H9 (cell line): ENCODE results near the gene RGS5. TPM values are rescaled to one million over a fixed set of nuclear protein-coding genes. Genes with fewer than 3 reads are reported as not detected.

Source experiments
- DNase-seq: peaks from one replicate; pipeline ENCODE4 v3.0.0-alpha.2; 2017
- H2AFZ ChIP-seq: one replicate; pipeline ENCODE4 v1.6.1; 2013; ENCODE audit warnings: mild to moderate bottlenecking, low read length, control low read depth, moderate library complexity
- H2AK5ac ChIP-seq: 2 replicates; pipeline ENCODE4 v1.6.1; 2013; ENCODE audit warnings: low read length, control low read depth, mixed read lengths; ENCODE audit not compliant: insufficient read length
- H2BK120ac ChIP-seq: one replicate; pipeline ENCODE4 v1.6.1; 2013; ENCODE audit warnings: low read depth, mild to moderate bottlenecking, low read length, control low read depth, inconsistent platforms; ENCODE audit not compliant: poor library complexity, severe bottlenecking
- H2BK12ac ChIP-seq: 2 replicates; pipeline ENCODE4 v1.6.1; 2013; ENCODE audit warnings: low read length, control low read depth, mixed read lengths, low read depth; ENCODE audit not compliant: insufficient read length
- H2BK15ac ChIP-seq: 2 replicates; pipeline ENCODE4 v1.6.1; 2013; ENCODE audit warnings: low read depth, low read length, control low read depth
- H2BK20ac ChIP-seq: one replicate; pipeline ENCODE4 v1.6.1; 2013; ENCODE audit warnings: low read depth, mild to moderate bottlenecking, low read length, control low read depth, inconsistent platforms; ENCODE audit not compliant: poor library complexity, severe bottlenecking
- H2BK5ac ChIP-seq: 2 replicates; pipeline ENCODE4 v1.6.1; 2013; ENCODE audit warnings: low read length, control low read depth, mixed read lengths; ENCODE audit not compliant: insufficient read length
- H3K14ac ChIP-seq: 2 replicates; pipeline ENCODE4 v1.6.1; 2013; ENCODE audit warnings: low read length, control low read depth; ENCODE audit not compliant: insufficient read depth
- H3K18ac ChIP-seq: 2 replicates; pipeline ENCODE4 v1.6.1; 2013; ENCODE audit warnings: low read depth, mild to moderate bottlenecking, mixed read lengths, low read length, control low read depth; ENCODE audit not compliant: insufficient read length
- H3K23ac ChIP-seq: 2 replicates; pipeline ENCODE4 v1.6.1; 2013; ENCODE audit warnings: low read length, control low read depth, mixed read lengths, low read depth; ENCODE audit not compliant: insufficient read length
- H3K23me2 ChIP-seq: 2 replicates; pipeline ENCODE4 v1.6.1; 2013; ENCODE audit warnings: low read depth, mild to moderate bottlenecking, mixed read lengths, low read length, control low read depth; ENCODE audit not compliant: insufficient read length, poor library complexity, severe bottlenecking
- H3K27ac ChIP-seq: 2 replicates; pipeline ENCODE4 v1.5.1; 2013; ENCODE audit warnings: low read length, control low read depth, mixed read lengths, low read depth; ENCODE audit not compliant: insufficient read length
- H3K27me3 ChIP-seq: 2 replicates; pipeline ENCODE4 v1.6.1; 2013; ENCODE audit warnings: low read length, control low read depth, inconsistent platforms; ENCODE audit not compliant: insufficient read depth
- H3K4ac ChIP-seq: 2 replicates; pipeline ENCODE4 v1.6.1; 2013; ENCODE audit warnings: low read depth, mild to moderate bottlenecking, control low read depth, inconsistent platforms, low read length, moderate library complexity
- H3K4me1 ChIP-seq: 2 replicates; pipeline ENCODE4 v1.6.1; 2013; ENCODE audit warnings: low read length, control low read depth, inconsistent platforms; ENCODE audit not compliant: insufficient read depth
- H3K4me2 ChIP-seq: 2 replicates; pipeline ENCODE4 v1.6.1; 2013; ENCODE audit warnings: low read length, control low read depth, mixed read lengths; ENCODE audit not compliant: insufficient read length, insufficient read depth
- H3K56ac ChIP-seq: 2 replicates; pipeline ENCODE4 v1.6.1; 2013; ENCODE audit warnings: low read depth, mild to moderate bottlenecking, mixed read lengths, low read length, control low read depth; ENCODE audit not compliant: insufficient read length
- H3K79me1 ChIP-seq: 2 replicates; pipeline ENCODE4 v1.6.1; 2013; ENCODE audit warnings: low read depth, mild to moderate bottlenecking, moderate library complexity, low read length, control low read depth, inconsistent platforms; ENCODE audit not compliant: insufficient read depth, poor library complexity, severe bottlenecking
- H3K79me2 ChIP-seq: 2 replicates; pipeline ENCODE4 v1.6.1; 2013; ENCODE audit warnings: low read length, control low read depth, inconsistent platforms; ENCODE audit not compliant: insufficient read depth
- H3K9ac ChIP-seq: 2 replicates; pipeline ENCODE4 v1.6.1; 2013; ENCODE audit warnings: low read length, control low read depth, mixed read lengths; ENCODE audit not compliant: insufficient read length; ENCODE audit errors: extremely low read depth
- H3K9me3 ChIP-seq: one replicate; pipeline ENCODE4 v1.6.1; 2013; ENCODE audit warnings: low read depth, low read length, inconsistent platforms; ENCODE audit not compliant: control insufficient read depth
- H3T11ph ChIP-seq: one replicate; pipeline ENCODE4 v1.6.1; 2013; ENCODE audit warnings: mild to moderate bottlenecking, low read length, control low read depth, inconsistent platforms
- H4K20me1 ChIP-seq: one replicate; pipeline ENCODE4 v1.6.1; 2013; ENCODE audit not compliant: control insufficient read depth, insufficient read length, insufficient read depth
- H4K5ac ChIP-seq: 2 replicates; pipeline ENCODE4 v1.6.1; 2013; ENCODE audit warnings: low read depth, mild to moderate bottlenecking, mixed read lengths, low read length, control low read depth; ENCODE audit not compliant: insufficient read length
- H4K8ac ChIP-seq: replicated peaks from 2 replicates; pipeline ENCODE4 v1.6.1; 2013; ENCODE audit warnings: low read length, control low read depth, mixed read lengths, low read depth; ENCODE audit not compliant: insufficient read length
- H4K91ac ChIP-seq: 2 replicates; pipeline ENCODE4 v1.6.1; 2013; ENCODE audit warnings: low read depth, mild to moderate bottlenecking, moderate library complexity, mixed read lengths, low read length, control low read depth; ENCODE audit not compliant: insufficient read length
- H3K27ac Mint-ChIP-seq, 3 experiments: 2 replicates in 2 of 3; 3 replicates in 1 of 3; pipeline ENCODE4 v1.8.0; 2020 to 2021; ENCODE audit warnings: mixed read lengths in 3 of 3, mild to moderate bottlenecking in 1 of 3, moderate library complexity in 1 of 3
- H3K27me3 Mint-ChIP-seq: 2 replicates; pipeline ENCODE4 v1.8.0; 2021; ENCODE audit warnings: low read depth, mild to moderate bottlenecking, moderate library complexity, mixed read lengths
- H3K36me3 Mint-ChIP-seq, 3 experiments: 2 replicates in 2 of 3; 3 replicates in 1 of 3; pipeline ENCODE4 v1.8.0; 2020 to 2021; ENCODE audit warnings: low read depth in 3 of 3, mixed read lengths in 3 of 3; ENCODE audit not compliant: insufficient read depth in 1 of 3
- H3K4me1 Mint-ChIP-seq, 2 experiments: 2 replicates each; pipeline ENCODE4 v1.8.0; 2020; ENCODE audit warnings: mixed read lengths in 2 of 2
- H3K4me3 Mint-ChIP-seq, 2 experiments: 2 replicates in 1 of 2; 3 replicates in 1 of 2; pipeline ENCODE4 v1.8.0; 2020 to 2021; ENCODE audit warnings: mild to moderate bottlenecking in 2 of 2, mixed read lengths in 2 of 2, moderate library complexity in 1 of 2
- H3K9me3 Mint-ChIP-seq, 2 experiments: 2 replicates in 1 of 2; 3 replicates in 1 of 2; pipeline ENCODE4 v1.8.0; 2020; ENCODE audit warnings: mild to moderate bottlenecking in 2 of 2, mixed read lengths in 2 of 2, moderate library complexity in 1 of 2
- WGBS: extraction: QIAGEN DNeasy Blood & Tissue Kit; methylation state at CpG from one replicate; pipeline ENCODE4 v1.1.7; 2013; ENCODE audit warnings: missing lambda C conversion rate, low lambda C conversion rate, mixed read lengths; ENCODE audit not compliant: insufficient read length; ENCODE audit errors: extremely low coverage; 5-methylcytosine and 5-hydroxymethylcytosine counted together
- total RNA-seq: library from RNA; stranded (reverse); gene quantifications from 2 replicates; pipeline ENCODE4 v1.2.1, GENCODE V29; 2021
- TF ChIP-seq, protein P1 (sequence below): fragments of 200-600 bp; sonication (generic); conservative IDR thresholded peaks from 3 replicates; pipeline ENCODE4 v1.8.0; 2021; ENCODE audit warnings: antibody characterized with exemption, mild to moderate bottlenecking

Gene RGS5
- total RNA-seq, 1 experiment from 2014 or later, result 30.1 TPM

DNA sequence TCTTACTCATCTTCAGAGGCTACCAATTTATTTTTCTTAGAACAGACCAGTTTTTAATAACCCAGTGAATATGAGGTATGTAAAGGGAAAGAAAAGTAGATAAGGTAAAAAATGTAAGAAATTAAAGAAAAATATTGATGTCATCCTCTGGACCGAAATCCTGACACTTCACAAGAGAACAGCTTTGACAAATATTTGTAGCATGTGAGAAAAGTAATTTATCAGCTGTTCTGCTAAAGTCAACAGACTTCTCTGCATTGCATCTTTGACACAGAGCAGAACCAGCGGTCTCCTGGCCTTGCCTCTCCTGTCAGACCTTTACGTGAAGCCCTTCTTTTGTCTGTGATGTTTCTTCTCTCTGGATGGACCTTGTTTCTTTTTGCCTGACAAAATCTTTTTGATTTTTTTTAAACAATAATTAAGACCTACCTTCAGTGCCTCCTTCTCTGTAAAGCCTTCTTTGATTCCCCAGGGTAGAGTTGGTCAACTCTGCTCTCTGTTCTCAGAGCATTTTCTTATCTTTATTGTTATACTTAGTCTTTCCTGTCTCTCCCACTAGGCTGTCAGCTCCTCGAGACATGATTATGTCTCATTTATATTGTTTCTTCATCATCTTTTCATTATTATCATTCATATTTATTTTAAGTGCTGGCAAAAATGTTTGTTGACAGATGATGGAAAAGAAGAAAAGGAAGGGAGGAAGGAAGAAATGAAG is 98.2 kb downstream of the RGS5 start:
- Histone ChIP-seq H3K27ac (no peak overlapping the region), H3K27me3 (no peaks in the 10 kb centered on the region), H3T11ph (no peak overlapping the region), H4K5ac (no peak overlapping the region), H3K4me2 (no peak overlapping the region), H3K23me2 (no peaks in the 10 kb centered on the region), H4K20me1 (no peaks in the 10 kb centered on the region), H2BK12ac (no peak overlapping the region), H3K14ac (no peak overlapping the region), H3K4ac (no peak overlapping the region), H3K9ac (no peak overlapping the region), H3K79me2 (no peaks in the 10 kb centered on the region), H3K18ac (no peak overlapping the region), H3K79me1 (no peaks in the 10 kb centered on the region), H2BK5ac (no peak overlapping the region), H4K91ac (no peak overlapping the region), H2BK20ac (no peak overlapping the region), H4K8ac (no peak overlapping the region), H2AFZ (no peak overlapping the region), H3K56ac (no peak overlapping the region), H3K4me1 (no peaks in the 10 kb centered on the region), H3K9me3 (no peaks in the 10 kb centered on the region), H2BK120ac (no peak overlapping the region), H2AK5ac (no peak overlapping the region), H3K23ac (no peak overlapping the region), H2BK15ac (no peak overlapping the region)
- TF ChIP-seq, protein P1, sequence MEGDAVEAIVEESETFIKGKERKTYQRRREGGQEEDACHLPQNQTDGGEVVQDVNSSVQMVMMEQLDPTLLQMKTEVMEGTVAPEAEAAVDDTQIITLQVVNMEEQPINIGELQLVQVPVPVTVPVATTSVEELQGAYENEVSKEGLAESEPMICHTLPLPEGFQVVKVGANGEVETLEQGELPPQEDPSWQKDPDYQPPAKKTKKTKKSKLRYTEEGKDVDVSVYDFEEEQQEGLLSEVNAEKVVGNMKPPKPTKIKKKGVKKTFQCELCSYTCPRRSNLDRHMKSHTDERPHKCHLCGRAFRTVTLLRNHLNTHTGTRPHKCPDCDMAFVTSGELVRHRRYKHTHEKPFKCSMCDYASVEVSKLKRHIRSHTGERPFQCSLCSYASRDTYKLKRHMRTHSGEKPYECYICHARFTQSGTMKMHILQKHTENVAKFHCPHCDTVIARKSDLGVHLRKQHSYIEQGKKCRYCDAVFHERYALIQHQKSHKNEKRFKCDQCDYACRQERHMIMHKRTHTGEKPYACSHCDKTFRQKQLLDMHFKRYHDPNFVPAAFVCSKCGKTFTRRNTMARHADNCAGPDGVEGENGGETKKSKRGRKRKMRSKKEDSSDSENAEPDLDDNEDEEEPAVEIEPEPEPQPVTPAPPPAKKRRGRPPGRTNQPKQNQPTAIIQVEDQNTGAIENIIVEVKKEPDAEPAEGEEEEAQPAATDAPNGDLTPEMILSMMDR, result no peak
- 0 out of 7 replicates have a peak, but pooled peaks cover 0 to 4% (median 0%) of the 10 kb centered on the region in 3 experiments for H3K36me3 Mint-ChIP-seq
- no peaks in the 10 kb centered on the region for H3K4me1 Mint-ChIP-seq
- H3K27ac Mint-ChIP-seq, result no peak overlapping the region
- H3K9me3 Mint-ChIP-seq, result peaks cover 0 to 8% of the 10 kb centered on the region in 2 experiments; a peak in 2 of 5 replicates
- DNase-seq, result no peak
- H3K4me3 Mint-ChIP-seq, result no peak overlapping the region
- WGBS, result no CpG with 5 or more reads among the region's 4 CpGs
- H3K27me3 Mint-ChIP-seq, result no peaks in the 10 kb centered on the region; the same call in 1 of the 2 replicates
